ENCODE measurements around the gene SLAMF9. TPM values are rescaled to one million over a fixed set of nuclear protein-coding genes. Genes with fewer than 3 reads are reported as not detected.

SLAMF9 gene
- total RNA-seq, 1 experiment from 2014 or later, result not detected

- no peak overlapping the region for H3K18ac ChIP-seq (ENCODE audit: insufficient read length, low read depth, low read length)
- H3K27me3 Mint-ChIP-seq (ENCODE audit: low read depth), result peaks cover 3% of the 10 kb centered on the region
- no peak overlapping the region for H3K23ac ChIP-seq (ENCODE audit: insufficient read length, low read depth, low read length)
- no peak overlapping the region for H3K4ac ChIP-seq (ENCODE audit: low read depth, low read length)
- no peaks in the 10 kb centered on the region for H3K27me3 ChIP-seq (ENCODE audit: insufficient read depth, low read length)
- H3K27ac Mint-ChIP-seq, result peak overlapping the region in 2 of 3 experiments; percentile 14 to 81; a peak in 3 of 7 replicates
- no peaks in the 10 kb centered on the region for H3K9me3 Mint-ChIP-seq
- DNase-seq, result peak; percentile 33
- no peak overlapping the region for H2BK12ac ChIP-seq (ENCODE audit: insufficient read length, low read depth, low read length)
- H3K9ac ChIP-seq (ENCODE audit: extremely low read depth, insufficient read length, low read length), result peak overlapping the region; percentile 35
- TF ChIP-seq CTCF (conservative IDR thresholded peaks at IDR 0.05), result no peak
- no peak overlapping the region for H3T11ph ChIP-seq (ENCODE audit: low read length)
- WGBS (ENCODE audit: extremely low coverage, insufficient read length, low lambda C conversion rate), result no CpG with 5 or more reads among the region's 11 CpGs
- peak overlapping the region; percentile 77 to 92 for H3K4me3 Mint-ChIP-seq
- no peaks in the 10 kb centered on the region for H3K79me2 ChIP-seq (ENCODE audit: insufficient read depth, low read length)
- H4K20me1 ChIP-seq (ENCODE audit: control insufficient read depth, insufficient read depth, insufficient read length), result no peaks in the 10 kb centered on the region
- no peak overlapping the region for H2BK120ac ChIP-seq (ENCODE audit: low read depth, low read length, poor library complexity, severe bottlenecking)
- no peak overlapping the region for H3K56ac ChIP-seq (ENCODE audit: insufficient read length, low read depth, low read length)
- H3K27ac ChIP-seq (ENCODE audit: insufficient read length, low read depth, low read length), result no peak overlapping the region
- H4K8ac ChIP-seq (replicated peaks; ENCODE audit: insufficient read length, low read depth, low read length), result no peak overlapping the region
- H4K5ac ChIP-seq (ENCODE audit: insufficient read length, low read depth, low read length), result no peak overlapping the region
- no peak overlapping the region for H2AFZ ChIP-seq (ENCODE audit: low read length)
- no peak overlapping the region for H2AK5ac ChIP-seq (ENCODE audit: insufficient read length, low read length)
- H4K91ac ChIP-seq (ENCODE audit: insufficient read length, low read depth, low read length), result no peak overlapping the region
- H2BK20ac ChIP-seq (ENCODE audit: low read depth, low read length, poor library complexity, severe bottlenecking), result no peak overlapping the region
- peaks cover 29 to 56% of the 10 kb centered on the region in 2 experiments for H3K4me1 Mint-ChIP-seq
- peaks cover 10% of the 10 kb centered on the region for H3K23me2 ChIP-seq (ENCODE audit: insufficient read length, low read depth, low read length, poor library complexity, severe bottlenecking)
- peak overlapping the region; percentile 87 for H3K4me2 ChIP-seq (ENCODE audit: insufficient read depth, insufficient read length, low read length)
- H3K9me3 ChIP-seq (ENCODE audit: control insufficient read depth, low read depth, low read length), result no peaks in the 10 kb centered on the region
- peaks cover 3 to 12% (median 4%) of the 10 kb centered on the region in 3 experiments; a peak in 5 of 7 replicates for H3K36me3 Mint-ChIP-seq (ENCODE audit: insufficient read depth in 1 of 3, low read depth in 3 of 3)
- no peaks in the 10 kb centered on the region for H3K79me1 ChIP-seq (ENCODE audit: insufficient read depth, low read depth, low read length, poor library complexity, severe bottlenecking)
- H3K14ac ChIP-seq (ENCODE audit: insufficient read depth, low read length), result no peak overlapping the region
- no peak overlapping the region for H2BK5ac ChIP-seq (ENCODE audit: insufficient read length, low read length)
- no peaks in the 10 kb centered on the region; the same call in 1 of the 2 replicates for H3K4me1 ChIP-seq (ENCODE audit: insufficient read depth, low read length)
- H2BK15ac ChIP-seq (ENCODE audit: low read depth, low read length), result no peak overlapping the region
Measured at GRCh38 chr1:159944623-159945455, 9.2 kb downstream of the SLAMF9 start.

Data from H9 (cell line).